HepG2 (cell line): ENCODE data around the gene AGRN. TPM values are rescaled to one million over a fixed set of nuclear protein-coding genes. Genes with fewer than 3 reads are reported as not detected.

Experiments used
- ATAC-seq: fragments of 200-7000 bp; cut with Tn5 transposase; 3 replicates; pipeline ENCODE4 v1.9.1; 2020; ENCODE audit warnings: mild to moderate bottlenecking, moderate library complexity
- BruUV-seq: library from RNA; stranded (reverse); fragments of 400-500 nt; replicated peaks from 2 replicates; lab custom pipeline; 2021; lab: Mats Ljungman, UMichigan
- CTCF ChIA-PET: fragments of 300-600 bp; formaldehyde crosslinking; extraction: SDS; loops from one replicate; lab custom pipeline; 2021; ENCODE audit warnings: low total read pairs, inconsistent platforms, low intra/inter-chr PET ratio; lab: Yijun Ruan, JAX
- POLR2A ChIA-PET: fragments of 350-600 bp; sonication (Branson Sonifier 250); formaldehyde crosslinking; loops from one replicate; lab custom pipeline; 2020; ENCODE audit warnings: antibody characterized with exemption, inconsistent platforms; lab: Yijun Ruan, JAX
- DNase-seq: peaks from one replicate; pipeline ENCODE4 v3.0.0-alpha.2; 2015; ENCODE audit warnings: low spot score
- FAIRE-seq: peaks from 3 replicates; lab custom pipeline; 2011; peaks lifted over from hg19 to GRCh38; lab: Jason Lieb, UNC
- H2AFZ ChIP-seq: one replicate; pipeline ENCODE4 v1.6.1; 2011; ENCODE audit warnings: low read length, inconsistent platforms
- H3K27ac ChIP-seq: fragments of 300-600 bp; 3 replicates; pipeline ENCODE4 v1.8.0; 2011; ENCODE audit warnings: mixed run types, mild to moderate bottlenecking, mixed read lengths, low read length, inconsistent platforms; ENCODE audit not compliant: insufficient read depth; ENCODE audit errors: extremely low read length
- H3K27me3 ChIP-seq, 2 experiments: fragments of 200-600 bp in 1 of 2; 2 replicates in 1 of 2; 3 replicates in 1 of 2; pipeline versions ENCODE4 v1.6.0 to v1.8.0; 2011; ENCODE audit warnings: low read length in 2 of 2, mild to moderate bottlenecking in 2 of 2, moderate library complexity in 2 of 2, inconsistent platforms in 1 of 2; ENCODE audit not compliant: insufficient read depth in 2 of 2, control insufficient read depth in 1 of 2
- H3K36me3 ChIP-seq, 2 experiments: fragments of 200-600 bp in 1 of 2; replicated peaks in 1 of 2; 2 replicates in 1 of 2; 3 replicates in 1 of 2; pipeline versions ENCODE4 v1.5.1 to v1.8.0; 2011; ENCODE audit warnings: low read length in 2 of 2, inconsistent platforms in 1 of 2; ENCODE audit not compliant: insufficient read depth in 2 of 2, control insufficient read depth in 1 of 2
- H3K4me1 ChIP-seq: 2 replicates; pipeline ENCODE4 v1.5.1; 2012; ENCODE audit warnings: low read length, inconsistent platforms; ENCODE audit not compliant: insufficient read depth
- H3K4me2 ChIP-seq: 2 replicates; pipeline ENCODE4 v1.6.0; 2011; ENCODE audit warnings: low read depth, low read length, inconsistent platforms
- H3K4me3 ChIP-seq, 3 experiments: fragments of 200-600 bp in 1 of 3; sonication (generic), shearing (Covaris generic) in 1 of 3; replicated peaks in 1 of 3; 2 replicates each; pipeline ENCODE4 v1.5.1; 2011 to 2016; ENCODE audit warnings: low read length in 3 of 3, inconsistent platforms in 2 of 3, low read depth in 2 of 3, mild to moderate bottlenecking in 2 of 3, control low read depth in 1 of 3, mixed read lengths in 1 of 3; ENCODE audit not compliant: insufficient read depth in 1 of 3
- H3K79me2 ChIP-seq: one replicate; pipeline ENCODE4 v1.6.1; 2011; ENCODE audit warnings: low read length, inconsistent platforms; ENCODE audit not compliant: insufficient read depth
- H3K9ac ChIP-seq: 2 replicates; pipeline ENCODE4 v1.6.0; 2011; ENCODE audit warnings: mild to moderate bottlenecking, low read depth, low read length, inconsistent platforms; ENCODE audit not compliant: insufficient read depth
- H3K9me3 ChIP-seq: 2 replicates; pipeline ENCODE4 v1.5.1; 2012; ENCODE audit warnings: mild to moderate bottlenecking, low read length
- H4K20me1 ChIP-seq: 2 replicates; pipeline ENCODE4 v1.6.0; 2011; ENCODE audit warnings: inconsistent platforms, mild to moderate bottlenecking, low read length, moderate library complexity; ENCODE audit not compliant: insufficient read depth
- AGO2 ChIP-seq: fragments of 200-400 bp; formaldehyde crosslinking; optimal IDR thresholded peaks from 2 replicates; pipeline ENCODE3; 2017; ENCODE audit warnings: mild to moderate bottlenecking, low read depth, low read length, moderate library complexity
- CCAR2 ChIP-seq: fragments of 200-400 bp; formaldehyde crosslinking; optimal IDR thresholded peaks from 2 replicates; pipeline ENCODE3; 2018; ENCODE audit warnings: low read depth, mild to moderate bottlenecking, low read length, moderate library complexity
- MEIS2 ChIP-seq: sonication (generic); formaldehyde crosslinking; IDR thresholded peaks from 2 replicates; pipeline ENCODE4 v1.9.0; 2021; ENCODE audit warnings: mild to moderate bottlenecking, missing genetic modification reagents
- RBFOX2 ChIP-seq: fragments of 200-400 bp; formaldehyde crosslinking; IDR thresholded peaks from 2 replicates; pipeline ENCODE4 v1.6.1; 2017; ENCODE audit warnings: low read depth, mild to moderate bottlenecking, low read length
- STAG1 ChIP-seq: sonication (generic); formaldehyde crosslinking; IDR thresholded peaks from 2 replicates; pipeline ENCODE4 v1.4.0; 2020; ENCODE audit warnings: missing genetic modification reagents
- ZMYM3 ChIP-seq: sonication (generic); formaldehyde crosslinking; IDR thresholded peaks from 2 replicates; pipeline ENCODE4 v1.5.1; 2020; ENCODE audit warnings: mild to moderate bottlenecking, missing genetic modification reagents
- WGBS: methylation state at CpG from one replicate; pipeline ENCODE4 v1.1.6; 2017; ENCODE audit warnings: low lambda C conversion rate; 5-methylcytosine and 5-hydroxymethylcytosine counted together
- in situ Hi-C: cut with HindIII; loops from 2 replicates; pipeline ENCODE4 v1.10.0; 2017; ENCODE audit warnings: low pct_unique_long_range_greater_than_20kb; ENCODE audit not compliant: extremely low pct_ligation_motif_present
- intact Hi-C: fragments of 100-400 bp; cut with micrococcal nuclease; formaldehyde crosslinking; loops from one replicate; pipeline ENCODE4 v1.10.0; 2022; ENCODE audit not compliant: unreplicated experiment
- polyA plus RNA-seq, 8 experiments: library from polyadenylated mRNA; depleted of rRNA in 3 of 8; stranded (reverse) in 7 of 8; unstranded in 1 of 8; fragments of >200 nt; fragmentation: Illumina TruSeq in 4 of 8; extraction: Trizol in 4 of 8; gene quantifications; 2 replicates each; pipeline versions ENCODE4 v1.2.1 to v1.2.3, GENCODE V29; 2011 to 2016; ENCODE audit warnings: low read depth in 4 of 8, missing spikeins in 1 of 8, mixed read lengths in 1 of 8; ENCODE audit not compliant: insufficient read depth in 1 of 8
- total RNA-seq, 5 experiments: library from RNA; depleted of rRNA; stranded (reverse); fragments of >200 nt; fragmentation: Illumina TruSeq; extraction: Trizol; gene quantifications; 2 replicates each; pipeline ENCODE4 v1.2.3, GENCODE V29; 2016; ENCODE audit warnings: low read depth in 1 of 5
- TF ChIP-seq, protein P1 (sequence below): sonication (generic); formaldehyde crosslinking; IDR thresholded peaks from 2 replicates; pipeline ENCODE4 v1.4.0; 2020; ENCODE audit warnings: missing genetic modification reagents

Gene AGRN
- total and polyA plus RNA-seq, 2 of the 13 experiments (the other 11 are each of a cell fraction or from before 2014, with no cell fraction given) = 29.8 to 65.2 TPM

DNA sequence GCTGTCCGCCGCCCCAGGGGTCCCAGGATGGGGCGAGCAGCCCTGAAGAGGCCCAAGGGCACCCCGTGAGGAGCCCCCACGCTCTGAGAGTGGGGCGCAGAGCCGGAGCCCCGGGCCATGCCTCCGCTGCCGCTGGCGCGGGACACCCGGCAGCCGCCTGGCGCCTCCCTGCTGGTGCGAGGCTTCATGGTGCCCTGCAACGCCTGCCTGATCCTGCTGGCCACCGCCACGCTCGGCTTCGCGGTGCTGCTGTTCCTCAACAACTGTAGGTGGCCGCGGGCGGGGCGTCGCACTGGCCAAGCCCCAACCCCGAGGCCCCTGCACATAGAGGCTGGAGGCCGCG, 14.5 kb downstream of the AGRN start:
- H3K9ac ChIP-seq = no peak overlapping the region
- no peak overlapping the region for H3K4me3 ChIP-seq
- FAIRE-seq = no peak
- in situ Hi-C loops (no loop called here), intact Hi-C loops (no loop called here)
- H3K79me2 ChIP-seq = peaks cover 11% of the 10 kb centered on the region
- no peaks in the 10 kb centered on the region for H3K9me3 ChIP-seq
- H3K27me3 ChIP-seq = no peaks in the 10 kb centered on the region
- no peak overlapping the region for H3K4me2 ChIP-seq
- ChIA-PET POLR2A (no interaction called here), CTCF (no interaction called here)
- H3K4me1 ChIP-seq = peaks cover 52% of the 10 kb centered on the region
- no peak for DNase-seq
- WGBS = no CpG with 5 or more reads among the region's 30 CpGs
- TF ChIP-seq RBFOX2 (0 out of 2 replicates have a peak, but pooled peaks have one; percentile 55), CCAR2 (no peak), ZMYM3 (no peak), STAG1 (CRISPR knock-in tag) (no peak), MEIS2 (no peak), AGO2 (peak; percentile 64)
- TF ChIP-seq, protein P1, sequence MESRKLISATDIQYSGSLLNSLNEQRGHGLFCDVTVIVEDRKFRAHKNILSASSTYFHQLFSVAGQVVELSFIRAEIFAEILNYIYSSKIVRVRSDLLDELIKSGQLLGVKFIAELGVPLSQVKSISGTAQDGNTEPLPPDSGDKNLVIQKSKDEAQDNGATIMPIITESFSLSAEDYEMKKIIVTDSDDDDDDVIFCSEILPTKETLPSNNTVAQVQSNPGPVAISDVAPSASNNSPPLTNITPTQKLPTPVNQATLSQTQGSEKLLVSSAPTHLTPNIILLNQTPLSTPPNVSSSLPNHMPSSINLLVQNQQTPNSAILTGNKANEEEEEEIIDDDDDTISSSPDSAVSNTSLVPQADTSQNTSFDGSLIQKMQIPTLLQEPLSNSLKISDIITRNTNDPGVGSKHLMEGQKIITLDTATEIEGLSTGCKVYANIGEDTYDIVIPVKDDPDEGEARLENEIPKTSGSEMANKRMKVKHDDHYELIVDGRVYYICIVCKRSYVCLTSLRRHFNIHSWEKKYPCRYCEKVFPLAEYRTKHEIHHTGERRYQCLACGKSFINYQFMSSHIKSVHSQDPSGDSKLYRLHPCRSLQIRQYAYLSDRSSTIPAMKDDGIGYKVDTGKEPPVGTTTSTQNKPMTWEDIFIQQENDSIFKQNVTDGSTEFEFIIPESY = 0 out of 2 replicates have a peak, but pooled peaks have one; percentile 42
- ATAC-seq = no peak
- H4K20me1 ChIP-seq = peaks cover 19% of the 10 kb centered on the region; the same call in 1 of the 2 replicates
- no TSS peak for BruUV-seq
- peaks cover 10 to 18% of the 10 kb centered on the region in 2 experiments; a peak in 4 of 5 replicates for H3K36me3 ChIP-seq
- no peak overlapping the region for H2AFZ ChIP-seq
- H3K27ac ChIP-seq = no peak overlapping the region
